Measurements from ENCODE around the gene TNC.

The TNC gene

DNA sequence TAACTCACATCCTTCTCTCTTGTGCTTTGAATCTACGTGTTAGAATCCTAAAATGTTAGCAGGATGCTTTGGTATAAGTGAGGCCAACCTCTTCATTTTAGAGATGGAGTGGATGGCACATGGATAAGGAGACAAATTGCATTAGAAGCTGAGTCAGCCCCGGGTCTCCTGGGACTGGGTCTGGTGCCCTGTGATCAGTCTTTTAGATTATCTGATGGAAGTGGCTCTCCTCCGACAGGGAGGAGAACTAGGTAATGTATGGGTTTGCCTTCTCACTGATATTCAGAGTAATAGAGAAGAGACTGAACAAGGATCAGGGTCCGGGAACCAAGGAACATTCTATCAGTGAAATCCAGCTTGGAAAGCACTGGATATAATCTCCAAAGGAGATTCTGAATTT lies 112.6 kb downstream of the TNC start:
- no peak for DNase-seq

DNA sequence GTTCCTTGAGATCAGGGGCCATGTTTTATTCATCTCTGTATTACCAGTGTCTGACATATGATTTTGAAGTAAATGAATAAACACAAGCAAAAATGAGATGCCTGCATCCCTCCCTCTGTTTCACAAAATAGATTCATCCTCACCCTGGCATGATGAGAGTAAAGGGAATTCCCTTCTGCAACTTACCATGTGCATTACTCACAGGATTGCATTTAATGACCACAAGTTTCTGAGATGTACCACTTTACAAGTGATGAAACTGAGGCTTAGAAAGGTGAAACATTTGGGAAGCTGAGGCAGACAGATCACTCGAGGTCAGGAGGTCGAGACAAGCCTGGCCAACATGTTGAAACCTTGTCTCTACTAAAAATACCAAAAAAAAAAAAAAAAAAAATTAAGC lies 113.4 kb downstream of the TNC start:
- DNase-seq: no peak

DNA sequence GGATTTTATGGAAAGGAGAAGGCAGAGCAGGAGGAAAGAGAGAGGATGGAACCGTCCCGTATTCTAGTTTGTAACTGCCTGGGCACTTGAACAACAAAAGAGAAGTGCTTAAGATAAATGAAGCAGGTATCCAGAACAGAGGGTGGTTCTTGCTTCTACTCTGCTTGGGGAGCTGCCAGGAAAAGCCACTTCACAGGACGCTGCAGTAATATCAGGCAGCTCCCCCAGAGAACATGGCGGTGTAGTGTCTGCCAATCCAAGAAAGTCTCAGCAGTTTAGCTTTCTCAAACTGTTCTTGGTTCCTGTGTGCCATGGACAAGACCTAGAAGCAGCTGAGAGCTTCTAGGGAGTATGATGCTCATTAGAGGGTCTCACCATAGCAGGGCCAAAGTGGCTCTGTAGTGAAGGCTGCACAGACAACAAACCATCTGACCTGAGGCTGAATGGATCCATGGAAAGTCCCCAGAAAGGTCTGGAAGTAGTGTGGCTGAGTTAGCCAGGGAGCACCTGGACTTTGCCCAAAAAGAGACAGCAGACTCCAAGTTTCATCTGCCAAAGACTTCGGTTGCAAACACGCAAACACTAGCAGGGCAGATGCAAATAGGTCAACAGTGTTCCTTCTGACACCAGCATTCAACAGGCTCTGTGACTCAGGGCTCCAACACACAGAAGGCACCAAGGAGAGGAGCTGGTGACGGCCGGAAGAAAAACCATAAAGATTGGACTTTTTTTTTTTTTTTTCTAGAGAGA lies 115.4 kb downstream of the TNC start:
- DNase-seq: peak; percentile 52

DNA sequence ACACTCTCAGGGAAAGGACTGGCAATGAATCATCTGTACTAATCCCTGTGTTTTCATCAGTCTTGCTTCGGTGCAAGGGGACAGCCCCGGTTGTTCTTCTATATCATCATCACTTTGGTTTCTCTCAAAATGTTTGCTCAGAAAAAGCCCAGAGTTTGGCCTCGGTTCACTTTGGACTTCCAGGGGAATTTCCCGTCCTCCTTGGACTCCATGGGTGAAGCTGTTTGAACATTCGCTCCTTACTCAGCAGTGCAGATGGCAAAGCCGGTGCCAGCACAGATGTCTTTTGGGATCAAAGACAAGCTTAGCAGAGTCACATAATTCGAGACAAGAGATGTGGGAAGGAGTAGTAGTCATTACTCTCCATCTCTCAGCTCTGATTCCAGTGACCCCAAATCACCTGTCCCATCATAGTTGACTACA lies 117.7 kb downstream of the TNC start:
- no peak for DNase-seq

DNA sequence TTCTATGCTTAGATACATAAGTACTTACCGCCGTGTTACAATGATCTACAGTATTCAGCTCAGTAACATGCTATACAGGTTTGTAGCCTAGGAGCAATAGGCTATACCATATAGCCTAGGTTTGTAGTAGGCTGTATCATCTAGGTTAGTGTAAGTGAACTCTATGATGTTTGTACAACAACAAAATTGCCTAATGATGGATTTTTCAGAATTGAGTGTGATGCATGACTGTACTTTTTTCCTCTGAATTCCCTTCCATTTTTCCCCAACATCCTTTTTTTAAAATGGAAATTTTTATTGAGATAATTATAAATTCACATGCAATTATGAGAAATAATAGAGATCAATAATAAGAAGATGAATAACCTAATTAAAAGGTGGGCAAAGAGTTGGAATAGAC lies 119.6 kb downstream of the TNC start:
- DNase-seq: no peak

DNA sequence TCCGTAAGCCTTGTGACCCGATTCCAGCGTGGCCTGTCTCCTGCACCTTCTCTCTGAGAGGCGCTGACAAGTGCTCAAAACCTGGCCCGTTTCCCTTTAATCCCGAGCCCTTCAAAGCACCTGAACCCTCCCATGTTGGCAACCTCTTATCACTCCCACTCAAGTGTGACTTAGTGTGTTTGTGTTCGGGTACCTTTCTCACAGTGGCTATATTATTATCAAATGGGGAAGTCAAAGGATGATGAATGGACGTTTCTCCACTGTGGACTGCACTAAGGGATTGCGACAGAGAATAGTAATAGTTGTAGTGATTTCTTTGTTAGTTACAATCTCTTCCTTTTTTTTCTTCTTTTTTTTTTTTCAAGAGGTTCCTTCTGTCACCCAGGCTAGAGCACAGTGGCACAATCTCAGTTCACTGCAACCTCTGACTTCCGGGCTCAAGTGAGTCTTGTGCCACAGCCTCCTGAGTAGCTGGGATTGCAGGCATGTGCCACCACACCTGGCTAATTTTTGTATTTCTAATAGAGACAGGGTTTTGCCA lies 122.2 kb downstream of the TNC start:
- DNase-seq: peak; percentile 82

DNA sequence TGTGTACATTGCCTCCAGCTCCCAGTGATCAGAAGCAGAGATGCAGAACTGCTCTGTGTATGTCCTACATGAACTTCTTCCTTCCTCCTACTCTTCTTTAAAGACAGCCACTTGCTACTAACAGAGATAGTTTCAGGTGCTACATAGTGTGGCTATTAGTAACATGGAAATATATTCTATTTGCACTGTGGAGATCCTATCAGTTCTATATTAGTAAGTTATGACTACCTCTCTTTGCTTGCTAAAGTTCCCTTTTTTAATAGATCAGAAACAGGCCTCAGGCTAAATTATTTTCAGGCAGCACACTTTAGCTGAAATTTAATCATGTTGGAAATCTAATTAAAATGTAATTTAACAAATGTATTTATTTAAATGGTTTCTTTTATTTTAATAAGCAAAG lies 123.2 kb downstream of the TNC start:
- no peak for DNase-seq

DNA sequence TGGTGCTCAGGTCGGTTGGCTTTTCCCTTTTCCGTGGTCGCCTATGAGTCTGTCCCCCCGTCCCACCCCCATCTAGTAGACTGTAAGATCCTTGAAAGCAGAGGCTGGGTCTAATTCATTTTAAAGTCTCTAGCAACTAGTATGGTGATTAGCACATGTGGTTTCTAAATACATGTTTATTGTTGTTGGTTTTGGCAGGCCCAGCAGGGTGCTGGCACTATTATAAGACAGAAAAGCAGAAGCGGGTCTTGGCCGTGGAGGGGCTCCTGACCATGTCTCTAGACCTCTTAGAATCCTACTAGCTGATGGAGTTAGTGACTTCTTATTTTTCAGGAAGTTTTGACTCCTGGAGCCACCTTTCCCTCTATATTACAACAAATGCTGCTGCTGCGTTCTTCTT lies 126.1 kb downstream of the TNC start:
- no peak for DNase-seq

DNA sequence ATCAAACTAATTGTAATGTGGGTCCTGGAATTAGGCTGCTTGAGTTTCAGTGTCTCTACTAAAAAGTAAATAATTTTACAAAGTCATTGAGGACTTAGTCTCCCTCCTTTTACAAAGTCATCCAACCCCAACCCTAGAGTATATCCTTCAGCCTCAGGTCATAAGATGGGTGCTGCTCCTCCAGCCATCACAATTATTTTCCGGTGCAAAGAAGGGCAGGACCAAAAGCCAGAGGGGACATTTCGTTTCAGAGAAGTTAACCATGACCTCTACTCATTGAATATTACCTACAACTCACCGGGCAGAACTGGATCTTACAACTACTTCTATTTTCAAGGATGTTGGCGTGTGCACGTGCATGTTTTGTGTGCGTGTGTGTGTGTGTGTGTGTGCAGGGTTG lies 127.1 kb downstream of the TNC start:
- DNase-seq: no peak

DNA sequence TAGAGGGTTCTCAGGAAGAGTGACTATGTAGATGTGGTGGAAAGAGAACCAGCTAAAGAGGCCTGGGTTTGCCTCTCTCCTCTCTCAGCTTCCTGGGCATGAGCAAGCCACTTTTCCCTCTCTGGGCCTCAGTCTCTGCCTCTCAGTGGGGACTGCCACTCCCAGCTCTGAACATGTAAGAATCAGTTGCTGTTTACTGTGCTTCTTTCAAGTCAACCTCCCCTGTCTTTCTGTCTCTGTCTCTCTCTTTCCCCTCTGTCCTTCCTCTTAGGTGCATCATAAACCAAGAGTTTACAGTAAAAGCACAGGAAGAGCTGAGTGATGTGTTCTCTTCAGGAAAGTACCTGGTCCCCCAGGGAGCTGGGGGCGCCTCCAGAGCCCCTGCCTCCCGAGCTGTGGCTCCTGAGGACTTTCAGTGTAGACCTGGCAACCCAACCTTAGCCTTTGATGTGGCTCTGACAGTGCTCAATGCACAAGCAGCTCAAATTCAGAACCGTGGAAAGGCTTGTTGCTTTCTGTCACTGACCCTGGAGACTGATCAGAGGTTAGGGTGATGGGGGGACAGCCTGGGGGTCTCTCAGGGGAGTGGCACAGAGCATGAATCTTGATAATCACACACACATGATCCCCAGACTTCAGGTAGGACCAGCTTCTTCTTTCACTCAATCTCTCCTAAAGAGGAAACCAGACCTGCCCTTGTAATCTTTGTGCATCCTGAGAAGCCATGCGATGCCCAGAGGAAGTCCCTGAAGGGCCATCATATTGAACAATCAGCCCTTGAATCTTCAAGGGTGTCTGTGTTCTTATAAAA lies 128.2 kb downstream of the TNC start:
- DNase-seq: no peak

DNA sequence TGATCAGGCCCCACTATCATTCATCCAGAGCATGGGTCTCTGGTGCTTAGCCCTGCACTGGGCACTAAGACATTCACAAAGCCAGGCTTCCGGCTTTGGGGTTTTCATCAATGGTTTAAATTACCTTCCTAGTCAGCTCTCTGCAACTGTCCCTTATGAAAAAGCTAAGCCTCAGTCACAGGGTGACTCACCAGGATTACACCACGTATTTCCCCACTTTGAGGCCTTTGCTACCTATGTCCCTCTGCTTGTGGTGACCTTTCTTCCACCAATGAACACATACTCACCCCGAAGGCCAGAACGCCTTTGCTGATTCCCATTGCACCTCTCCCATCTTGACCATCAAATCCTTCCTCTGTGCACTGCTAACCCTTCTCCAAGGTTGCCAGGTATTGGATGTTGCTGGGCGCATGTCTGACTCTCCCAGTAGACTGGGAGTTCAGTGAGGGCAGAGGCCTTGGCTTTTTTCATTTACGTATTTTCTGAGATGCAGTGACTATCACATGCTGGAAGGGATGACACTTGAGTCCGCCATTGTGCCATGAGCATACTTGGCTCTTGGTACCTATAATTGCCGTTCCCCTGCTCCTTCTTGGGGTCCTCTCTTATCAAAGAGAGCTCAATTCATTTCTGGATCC lies 128.9 kb downstream of the TNC start:
- DNase-seq: no peak

DNA sequence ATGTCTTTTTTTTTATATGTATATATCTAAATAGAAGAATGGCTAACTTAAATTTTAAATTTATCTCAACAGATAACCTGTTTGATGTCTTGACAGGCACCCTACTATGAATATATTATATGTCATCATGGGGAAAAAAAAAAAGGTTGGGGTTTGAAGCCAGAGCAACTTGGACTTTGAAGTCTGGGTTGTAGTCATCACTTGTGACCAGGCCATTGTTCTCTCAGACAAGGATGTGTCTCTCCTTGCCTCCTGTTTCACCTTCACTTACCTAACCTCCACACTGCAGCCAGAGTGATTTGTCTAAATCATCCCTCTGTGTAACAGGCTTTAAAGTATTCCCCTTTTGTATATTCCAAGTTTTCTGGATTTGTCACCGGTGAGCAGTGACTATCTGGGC lies 130.8 kb downstream of the TNC start:
- DNase-seq: no peak

DNA sequence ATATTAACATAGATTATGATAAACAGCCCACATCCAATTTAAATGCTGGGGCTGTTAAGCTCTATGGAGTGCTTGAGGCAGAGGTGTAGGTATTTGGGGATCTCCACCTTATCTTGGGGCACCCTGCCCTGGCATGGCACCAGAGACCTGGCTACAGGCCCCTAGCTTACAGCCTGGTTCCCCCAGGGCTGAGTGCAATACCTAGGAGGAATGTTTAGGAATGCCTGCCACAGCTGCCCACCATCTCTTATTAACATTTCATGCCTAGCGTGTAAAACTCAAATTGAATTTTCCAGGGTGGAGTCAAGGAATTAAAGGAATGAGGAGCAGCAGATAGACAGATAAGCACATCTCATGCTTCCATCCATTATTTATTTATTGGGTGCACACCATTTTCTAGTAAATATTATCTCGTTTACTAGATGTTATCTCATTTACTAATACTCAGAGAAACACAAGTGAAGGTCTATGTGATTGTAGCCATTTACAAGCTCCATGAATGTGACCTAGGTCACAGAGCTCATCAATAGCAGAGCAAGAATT lies 131.9 kb downstream of the TNC start:
- DNase-seq: no peak

DNA sequence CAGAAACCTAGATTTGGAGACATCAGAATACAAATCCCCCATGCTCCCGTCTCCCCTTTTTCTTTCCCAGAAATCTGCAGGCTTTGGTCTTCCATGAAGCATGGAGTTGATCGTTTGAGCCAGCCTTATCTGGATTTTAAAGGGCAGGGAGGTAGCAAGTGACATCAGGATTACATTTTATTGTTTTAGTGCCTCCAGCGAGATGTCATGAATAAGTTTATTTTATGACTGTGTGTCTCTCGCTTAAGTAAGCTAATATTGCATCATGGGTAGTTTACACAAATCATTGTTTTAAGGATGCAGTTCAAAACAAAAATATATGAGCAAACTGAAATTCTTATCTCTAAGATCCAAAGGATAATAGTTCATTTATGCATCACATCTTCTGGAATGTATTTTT lies 136.9 kb downstream of the TNC start:
- DNase-seq: no peak

DNA sequence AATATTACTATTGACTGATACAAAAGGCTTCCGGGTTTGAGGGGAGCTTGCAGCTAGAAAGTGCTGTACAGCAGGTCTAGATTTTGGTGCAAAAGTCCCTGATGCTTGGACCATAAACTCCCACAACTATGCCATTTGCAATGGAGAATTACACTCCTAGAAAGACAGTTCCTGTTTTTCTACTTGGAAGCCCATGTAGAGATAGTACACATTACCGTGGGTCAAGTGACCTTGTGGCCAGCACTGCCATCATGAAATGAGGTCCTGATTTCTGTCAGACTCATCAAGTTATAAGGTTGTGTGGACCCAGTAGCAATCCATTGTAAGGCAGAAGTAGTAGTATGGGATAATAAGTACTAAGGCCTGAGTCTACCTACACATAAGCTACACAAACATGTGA lies 144.7 kb downstream of the TNC start:
- DNase-seq: no peak

DNA sequence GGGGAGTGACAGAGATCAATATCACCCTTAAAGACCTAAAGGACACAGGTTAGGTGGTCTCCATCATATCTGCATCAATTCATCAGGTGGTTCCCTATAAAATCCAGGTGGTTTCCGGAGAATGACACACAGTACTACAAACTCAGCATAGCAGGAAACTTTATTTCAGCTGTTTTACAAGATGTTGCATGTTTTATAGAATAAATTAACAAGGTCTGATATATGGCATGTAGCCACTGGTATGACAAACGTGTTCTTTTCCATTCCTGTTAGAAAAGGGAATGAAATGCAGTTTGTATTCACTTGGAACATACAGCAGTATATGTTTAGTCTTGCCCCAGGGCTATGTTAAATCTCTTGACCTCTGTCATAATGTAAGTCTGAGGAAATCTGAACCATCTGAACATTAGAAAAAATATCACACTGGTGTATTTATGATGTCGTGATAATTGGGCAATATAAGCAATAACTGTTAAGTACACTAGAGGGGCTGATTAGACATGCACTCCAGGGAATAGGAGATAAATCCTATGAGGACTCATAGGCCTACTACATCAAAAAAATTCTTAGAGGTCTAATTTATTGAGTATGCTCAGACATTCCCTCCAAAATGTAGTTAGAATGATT lies 145.3 kb downstream of the TNC start:
- DNase-seq: no peak

Data from NCI-H345 (cell line).